CMK (cell line): Measurements from ENCODE around the gene FBXO46.

Source experiments
- DNase-seq: peaks from one replicate; pipeline ENCODE4 v3.0.0-alpha.2; 2010; ENCODE audit warnings: low read depth

The FBXO46 gene

DNA sequence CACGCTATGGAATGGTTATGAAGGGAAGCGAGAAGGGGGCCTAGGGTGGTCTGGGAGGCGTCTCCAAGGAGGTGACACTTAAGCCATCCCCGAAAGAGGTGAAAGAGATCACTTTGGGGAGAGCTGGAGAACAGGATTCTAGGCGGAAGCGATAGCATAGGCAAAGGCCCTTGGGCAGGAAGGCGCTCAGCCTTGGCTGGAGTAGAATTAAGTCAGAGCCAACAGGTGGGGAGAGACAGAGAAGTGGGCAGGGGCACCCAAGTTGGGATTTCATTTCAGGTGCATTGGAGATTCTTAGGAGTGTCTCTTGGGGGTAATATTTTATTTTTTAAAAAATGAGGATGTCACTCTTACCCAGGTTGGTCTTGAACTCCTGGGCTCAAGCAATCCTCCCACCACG is 48.6 kb downstream of the FBXO46 start:
- DNase-seq, result no peak

DNA sequence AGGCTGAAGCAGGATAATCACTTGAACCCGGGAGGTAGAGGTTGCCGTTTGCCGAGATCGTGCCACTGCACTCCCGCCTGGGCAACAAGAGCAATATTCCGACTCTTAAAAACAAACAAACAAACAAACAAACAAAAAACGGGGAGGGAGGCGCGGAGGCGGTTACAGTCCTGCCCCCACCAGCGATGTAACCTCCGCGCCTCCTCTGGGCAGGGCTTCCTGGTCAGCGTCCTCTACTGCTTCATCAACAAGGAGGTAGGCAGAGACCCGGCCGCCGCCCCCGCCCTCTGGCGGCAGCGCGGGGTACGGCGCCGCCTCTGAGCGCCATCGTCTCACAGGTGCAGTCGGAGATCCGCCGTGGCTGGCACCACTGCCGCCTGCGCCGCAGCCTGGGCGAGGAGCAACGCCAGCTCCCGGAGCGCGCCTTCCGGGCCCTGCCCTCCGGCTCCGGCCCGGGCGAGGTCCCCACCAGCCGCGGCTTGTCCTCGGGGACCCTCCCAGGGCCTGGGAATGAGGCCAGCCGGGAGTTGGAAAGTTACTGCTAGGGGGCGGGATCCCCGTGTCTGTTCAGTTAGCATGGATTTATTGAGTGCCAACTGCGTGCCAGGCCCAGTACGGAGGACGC is 49.2 kb downstream of the FBXO46 start:
- peak; percentile 76 for DNase-seq

DNA sequence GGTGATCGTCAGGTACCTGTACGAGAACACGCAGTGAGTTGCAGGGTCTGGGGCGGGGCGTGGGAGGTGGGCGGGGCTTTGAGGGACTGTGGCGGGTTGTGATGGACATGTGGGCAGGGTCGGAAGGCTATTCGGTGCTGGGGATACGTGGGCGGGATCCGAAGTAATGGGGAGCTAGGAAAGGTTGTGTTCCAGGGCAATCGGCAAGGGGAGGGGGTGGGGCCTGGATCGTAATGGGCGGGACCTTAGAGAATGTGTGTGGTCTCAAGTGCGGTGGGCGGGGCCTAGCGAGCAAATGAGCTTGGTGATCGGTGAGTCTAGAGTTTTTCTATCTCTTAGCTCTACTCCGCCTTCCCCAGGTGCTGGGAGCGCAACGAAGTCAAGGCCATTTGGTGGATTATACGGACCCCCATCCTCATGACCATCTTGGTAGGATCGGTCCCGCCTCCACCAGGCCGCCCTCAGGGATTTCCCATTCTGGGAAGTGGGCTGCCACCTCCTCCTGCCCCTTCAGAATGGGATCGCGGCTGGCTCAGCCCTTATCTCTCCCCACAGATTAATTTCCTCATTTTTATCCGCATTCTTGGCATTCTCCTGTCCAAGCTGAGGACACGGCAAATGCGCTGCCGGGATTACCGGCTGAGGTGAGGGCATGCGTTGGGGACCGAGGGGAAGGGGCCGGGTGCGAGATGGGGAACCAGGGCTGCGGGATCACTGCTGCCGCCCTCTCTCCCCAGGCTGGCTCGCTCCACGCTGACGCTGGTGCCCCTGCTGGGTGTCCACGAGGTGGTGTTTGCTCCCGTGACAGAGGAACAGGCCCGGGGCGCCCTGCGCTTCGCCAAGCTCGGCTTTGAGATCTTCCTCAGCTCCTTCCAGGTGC is 53.1 kb downstream of the FBXO46 start:
- peak; percentile 95 for DNase-seq

DNA sequence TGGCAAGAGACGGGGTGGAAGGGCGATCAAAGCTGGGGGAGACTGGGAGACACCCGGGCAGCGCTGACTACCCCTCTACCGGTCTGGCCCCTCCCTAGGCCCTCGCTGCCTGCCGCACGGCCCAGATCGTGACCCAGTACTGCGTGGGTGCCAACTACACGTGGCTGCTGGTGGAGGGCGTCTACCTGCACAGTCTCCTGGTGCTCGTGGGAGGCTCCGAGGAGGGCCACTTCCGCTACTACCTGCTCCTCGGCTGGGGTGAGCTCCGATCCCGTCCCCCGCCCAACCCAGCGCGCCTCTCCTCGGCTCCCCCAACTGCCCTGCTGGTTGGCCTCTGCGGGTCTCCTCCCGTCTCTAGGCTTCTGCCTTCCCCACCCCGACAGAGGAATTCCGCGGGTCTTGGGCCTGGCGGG is 53.8 kb downstream of the FBXO46 start:
- DNase-seq, result no peak

DNA sequence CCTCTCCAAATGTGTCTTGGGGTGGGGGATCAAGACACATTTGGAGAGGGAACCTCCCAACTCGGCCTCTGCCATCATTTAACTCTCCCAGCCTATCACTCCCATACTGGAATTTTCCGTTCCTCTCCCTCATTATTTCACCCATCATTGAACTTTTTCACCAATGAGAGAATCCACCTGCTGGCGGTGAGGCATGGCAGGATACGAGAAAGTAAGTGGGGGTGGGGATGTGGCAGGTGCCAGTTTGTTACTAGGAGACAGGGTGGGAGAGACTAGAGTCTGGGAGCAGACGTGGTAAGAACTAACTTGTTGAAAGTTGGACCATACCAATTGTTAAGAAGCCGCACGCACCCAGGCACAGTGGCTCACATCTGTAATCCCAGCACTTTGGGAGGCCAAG is 55.8 kb downstream of the FBXO46 start:
- no peak for DNase-seq

DNA sequence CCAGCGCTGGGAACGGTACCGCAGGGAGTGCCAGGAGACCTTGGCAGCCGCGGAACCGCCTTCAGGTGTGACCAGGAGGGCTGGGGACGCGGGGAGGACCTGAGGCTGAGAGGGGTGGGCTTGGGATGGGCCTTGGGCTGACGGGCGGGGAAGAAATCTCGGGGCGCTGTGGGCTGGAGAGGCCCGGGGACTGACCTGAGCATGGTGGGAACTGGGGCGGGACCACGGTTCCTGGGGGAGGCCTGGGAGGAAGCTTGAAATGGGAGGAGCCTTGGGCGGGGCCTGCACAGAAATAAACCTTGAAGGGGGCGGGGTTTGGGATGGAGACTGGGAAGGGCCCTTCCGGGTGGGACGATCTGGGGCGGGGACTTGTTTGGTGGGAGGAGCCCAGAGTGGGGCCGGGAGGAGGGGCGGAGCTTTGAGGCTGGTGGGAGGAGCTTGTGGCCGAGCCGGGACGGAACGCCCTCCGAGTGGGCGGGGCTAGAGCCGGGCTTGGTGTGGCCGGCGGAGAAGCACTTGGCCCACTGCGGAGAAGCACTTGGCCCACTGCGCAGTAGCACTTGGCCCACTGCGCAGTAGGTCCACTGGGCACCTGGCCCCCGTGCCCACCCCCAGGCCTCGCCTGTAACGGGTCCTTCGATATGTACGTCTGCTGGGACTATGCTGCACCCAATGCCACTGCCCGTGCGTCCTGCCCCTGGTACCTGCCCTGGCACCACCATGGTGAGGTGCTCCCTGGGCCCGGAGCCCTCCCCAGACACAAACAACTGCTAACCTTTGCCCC is 59.8 kb downstream of the FBXO46 start:
- peak; percentile 91 for DNase-seq

DNA sequence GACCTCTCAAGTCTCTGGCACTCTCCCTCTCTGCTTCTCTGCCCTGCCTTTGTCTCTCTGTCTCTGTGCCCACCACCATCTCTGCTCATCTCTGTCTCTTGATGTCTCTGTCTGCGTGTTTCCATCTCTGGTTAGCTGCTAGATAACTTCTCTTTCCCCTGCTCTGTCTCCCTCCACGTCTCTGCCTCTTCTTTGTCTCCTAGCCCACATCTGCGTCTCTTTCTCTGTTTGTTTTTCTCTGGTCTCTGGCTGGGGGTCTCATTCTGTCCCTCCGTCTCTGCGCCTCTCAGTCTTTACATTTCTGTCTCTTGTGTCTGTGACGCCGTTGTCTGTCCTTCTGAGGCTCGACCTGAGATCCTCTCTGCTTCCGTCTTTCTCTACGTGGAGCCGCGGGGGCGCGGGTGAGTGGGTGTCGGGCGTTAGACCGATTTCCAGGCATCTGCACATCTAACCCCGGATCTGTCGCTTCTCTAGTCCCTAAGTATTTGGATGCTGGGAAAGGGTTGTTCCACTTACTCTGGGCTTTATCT is 62.3 kb downstream of the FBXO46 start:
- no peak for DNase-seq

DNA sequence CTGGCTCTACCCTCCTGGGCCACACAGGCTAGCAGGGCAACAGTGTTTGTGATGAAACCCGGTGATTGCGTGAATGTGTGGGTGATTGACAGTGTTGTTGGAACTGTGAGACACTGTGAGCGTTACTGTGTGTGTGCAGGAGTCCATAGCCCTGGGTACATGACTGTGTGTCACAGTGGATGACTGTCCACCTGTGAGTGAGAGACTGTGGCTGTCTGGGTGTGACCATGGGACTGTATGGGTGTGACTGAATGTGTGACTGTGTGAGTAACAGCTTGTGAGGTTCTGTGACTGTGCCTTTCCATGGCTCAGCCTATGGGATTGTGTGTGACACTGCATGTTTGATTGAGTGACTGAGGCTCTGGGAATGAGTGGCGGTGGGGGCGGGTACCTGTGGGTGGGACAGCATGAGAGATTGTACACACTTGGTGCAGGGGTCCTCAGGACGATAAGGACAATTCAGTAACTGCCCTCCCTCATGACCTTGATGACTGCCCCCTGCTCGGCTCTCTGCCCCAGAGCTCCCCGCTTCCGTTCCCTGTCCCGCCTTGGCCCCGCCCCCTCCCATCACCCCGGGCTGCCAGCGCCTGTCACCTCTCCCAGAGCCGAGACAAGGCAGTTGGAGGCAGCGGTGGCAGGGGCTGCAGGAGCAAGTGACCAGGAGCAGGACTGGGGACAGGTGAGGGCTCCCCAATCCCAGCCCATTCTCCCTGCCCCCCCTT is 62.9 kb downstream of the FBXO46 start, which contains the start of gene GIPR:
Gene GIPR (plus strand): TSS at position 602 of the 722 bp plus-strand sequence. CDS start 1,300 bp downstream, outside the sequence.
- peak; percentile 58 for DNase-seq

DNA sequence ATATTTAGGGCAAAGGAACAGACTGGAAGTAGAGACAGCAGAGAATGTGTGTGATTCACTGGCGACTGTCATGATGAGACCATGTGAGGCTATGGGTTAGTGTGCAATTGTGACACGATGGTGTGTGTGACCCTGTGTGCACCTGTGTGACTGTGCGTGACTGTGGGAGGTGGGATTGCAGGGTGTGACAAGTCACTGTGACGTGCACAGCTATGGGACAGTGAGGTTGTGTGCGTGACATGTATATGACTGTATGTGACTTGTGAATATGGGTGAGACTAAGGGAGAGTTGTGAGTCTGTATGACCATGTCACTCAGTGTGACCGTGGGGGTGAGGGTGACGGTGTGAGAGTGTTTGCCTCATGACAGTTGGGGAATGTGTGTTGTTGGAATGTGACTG is 66.1 kb downstream of the FBXO46 start:
- DNase-seq, result no peak

DNA sequence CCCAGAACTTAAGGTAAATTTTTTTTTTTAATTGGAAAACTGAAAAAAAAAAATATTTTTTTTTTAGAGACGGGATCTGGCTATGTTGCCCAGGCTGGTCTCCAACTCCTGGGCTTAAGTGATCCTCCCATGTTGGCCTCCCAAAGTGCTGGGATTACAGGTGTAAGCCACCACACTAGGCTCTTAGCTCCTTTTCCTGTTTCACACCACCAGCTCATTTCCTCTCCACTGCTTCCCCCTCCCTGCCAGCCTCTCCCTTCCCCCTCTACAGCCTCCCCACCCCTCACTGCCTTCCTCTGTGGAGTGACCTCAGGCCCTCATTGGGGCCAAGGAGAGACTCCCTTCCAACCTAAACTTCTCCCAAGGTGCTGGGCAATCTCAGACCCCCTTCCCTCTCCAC is 66.9 kb downstream of the FBXO46 start:
- no peak for DNase-seq

DNA sequence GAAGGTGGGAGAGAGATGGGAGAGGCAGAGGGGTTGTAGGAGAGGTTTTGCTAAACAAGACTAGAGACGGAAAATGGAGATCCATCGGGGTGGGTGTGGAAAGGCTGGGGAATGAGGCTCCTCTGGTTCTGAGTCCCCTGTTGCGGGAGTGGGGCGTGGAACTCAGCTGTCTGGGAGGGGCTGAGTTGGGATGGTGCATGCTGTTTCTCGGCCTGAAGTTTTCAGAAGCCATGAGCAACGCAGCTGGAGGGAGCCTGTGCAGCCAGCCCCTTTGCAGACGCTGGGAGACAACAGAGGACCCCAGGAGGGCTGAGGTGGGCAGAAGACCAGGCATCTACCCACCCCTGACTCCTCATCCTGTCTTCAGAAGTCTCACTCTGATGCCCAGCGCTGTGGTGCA is 70.1 kb downstream of the FBXO46 start:
- DNase-seq, result no peak
